Calu3 (cell line): ENCODE data around the gene ISL1. TPM values are rescaled to one million over a fixed set of nuclear protein-coding genes. Genes with fewer than 3 reads are reported as not detected.

ENCODE experiments used
- BruUV-seq: library from RNA; stranded (reverse); fragments of 400-500 nt; replicated peaks from 2 replicates; lab custom pipeline; 2021; lab: Mats Ljungman, UMichigan
- CTCF ChIA-PET: fragments of 300-600 bp; sonication (Branson Sonifier 250); formaldehyde crosslinking; loops from one replicate; lab custom pipeline; 2022; ENCODE audit warnings: antibody characterized with exemption; lab: Charles Lee
- DNase-seq: peaks from one replicate; pipeline ENCODE4 v3.0.0; 2022
- H3K27ac Mint-ChIP-seq: one replicate; pipeline ENCODE4 v1.8.0; 2022; ENCODE audit warnings: mixed read lengths; ENCODE audit not compliant: unreplicated experiment
- H3K27me3 Mint-ChIP-seq: one replicate; pipeline ENCODE4 v1.8.0; 2022; ENCODE audit warnings: mixed read lengths; ENCODE audit not compliant: unreplicated experiment
- H3K36me3 Mint-ChIP-seq: one replicate; pipeline ENCODE4 v1.8.0; 2022; ENCODE audit warnings: mild to moderate bottlenecking, moderate library complexity, mixed read lengths; ENCODE audit not compliant: insufficient read depth, unreplicated experiment
- H3K4me1 Mint-ChIP-seq: one replicate; pipeline ENCODE4 v1.8.0; 2022; ENCODE audit warnings: mild to moderate bottlenecking, low read depth, mixed read lengths; ENCODE audit not compliant: unreplicated experiment
- H3K4me3 Mint-ChIP-seq: one replicate; pipeline ENCODE4 v1.8.0; 2022; ENCODE audit warnings: mild to moderate bottlenecking, low read depth, moderate library complexity, mixed read lengths; ENCODE audit not compliant: unreplicated experiment
- H3K9me3 Mint-ChIP-seq: one replicate; pipeline ENCODE4 v1.8.0; 2022; ENCODE audit warnings: low read depth, mixed read lengths; ENCODE audit not compliant: unreplicated experiment
- CTCF ChIP-seq: fragments of 200-600 bp; IDR thresholded peaks from one replicate; pipeline ENCODE4 v1.8.0; 2022; ENCODE audit warnings: antibody characterized with exemption; ENCODE audit not compliant: unreplicated experiment
- intact Hi-C: fragments of 100-400 bp; cut with micrococcal nuclease; formaldehyde crosslinking; loops from one replicate; pipeline ENCODE4 v1.10.0; 2022; ENCODE audit not compliant: unreplicated experiment
- total RNA-seq: library from RNA; stranded (reverse); gene quantifications from 2 replicates; pipeline ENCODE4 v1.2.3, GENCODE V29; 2022

The ISL1 gene
- total RNA-seq, 1 experiment from 2014 or later, result 9.4 TPM

GRCh38 chr5:51378448-51379330, 4.6 kb upstream of the ISL1 start:
- intact Hi-C loops, result no loop called here
- Mint-ChIP-seq H3K27ac (peak overlapping the region; percentile 84), H3K4me3 (peak overlapping the region; percentile 85)

GRCh38 chr5:51379331-51379700, 3.9 kb upstream of the ISL1 start:
- no peak for DNase-seq
- Mint-ChIP-seq H3K4me1 (peaks cover 34% of the 10 kb centered on the region), H3K27me3 (no peaks in the 10 kb centered on the region), H3K27ac (peak overlapping the region; percentile 84), H3K4me3 (peak overlapping the region; percentile 85), H3K36me3 (peaks cover 46% of the 10 kb centered on the region), H3K9me3 (no peaks in the 10 kb centered on the region)
- TF ChIP-seq CTCF, result no peak
- CTCF ChIA-PET, result no interaction called here
- no TSS peak for BruUV-seq
- intact Hi-C loops, result no loop called here

More at GRCh38 chr5:51378448-51379330, 4.6 kb upstream of the ISL1 start:
- Mint-ChIP-seq H3K9me3 (no peaks in the 10 kb centered on the region), H3K4me1 (peaks cover 34% of the 10 kb centered on the region), H3K36me3 (peaks cover 40% of the 10 kb centered on the region), H3K27me3 (no peaks in the 10 kb centered on the region)
- no peak for TF ChIP-seq CTCF
- BruUV-seq, result no TSS peak
- CTCF ChIA-PET, result no interaction called here
- DNase-seq, result peak; percentile 36

GRCh38 chr5:51380603-51381207, 2.5 kb upstream of the ISL1 start:
- Mint-ChIP-seq H3K36me3 (peaks cover 60% of the 10 kb centered on the region), H3K27ac (no peak overlapping the region), H3K27me3 (no peaks in the 10 kb centered on the region), H3K9me3 (no peaks in the 10 kb centered on the region), H3K4me3 (peak overlapping the region; percentile 91), H3K4me1 (peaks cover 34% of the 10 kb centered on the region)
- intact Hi-C loops, result loop anchor here (1.0 to 10.0 kb wide), 9 partner anchors 36 to 626 kb away; no protein-coding TSS in a partner anchor
- DNase-seq, result peak; percentile 51
- BruUV-seq, result no TSS peak
- CTCF ChIA-PET, result interaction anchor here (0.7 kb wide), 2 partner anchors 461 to 857 kb away, joined by 5 to 9 read pairs; no protein-coding TSS in a partner anchor
- no peak for TF ChIP-seq CTCF

GRCh38 chr5:51381761-51382474, 1.3 kb upstream of the ISL1 start:
- Mint-ChIP-seq H3K27me3 (no peaks in the 10 kb centered on the region), H3K4me3 (peak overlapping the region; percentile 91), H3K9me3 (no peaks in the 10 kb centered on the region), H3K4me1 (peaks cover 41% of the 10 kb centered on the region), H3K36me3 (peaks cover 72% of the 10 kb centered on the region), H3K27ac (peak overlapping the region; percentile 89)
- DNase-seq, result peak; percentile 24
- intact Hi-C loops, result loop anchor here (1.0 to 10.0 kb wide), 9 partner anchors 34 to 625 kb away; no protein-coding TSS in a partner anchor
- BruUV-seq, result TSS peak; percentile 76
- CTCF ChIA-PET, result interaction anchor here (0.7 to 1.2 kb wide), 4 partner anchors 90 to 419 kb away, joined by 3 to 5 read pairs (median 4); no protein-coding TSS in a partner anchor
- no peak for TF ChIP-seq CTCF
